Activated T-helper 17 cell treated with anti-CD3 and anti-CD28 coated beads, Interleukin-2, amount 50 U/mL, for 72 hours (primary cell): Measurements from ENCODE around the gene SORCS3. TPM values are rescaled to one million over a fixed set of nuclear protein-coding genes. Genes with fewer than 3 reads are reported as not detected.

Experiments used
- ATAC-seq: fragments of 150-1000 bp; cut with Tn5 transposase; replicated peaks from 2 replicates; pipeline ENCODE4 v1.10.0; 2021; ENCODE audit warnings: mild to moderate bottlenecking, moderate library complexity
- H3K27ac Mint-ChIP-seq: one replicate; pipeline ENCODE4 v1.8.0; 2022; ENCODE audit warnings: mixed read lengths
- H3K27me3 Mint-ChIP-seq: one replicate; pipeline ENCODE4 v1.8.0; 2022; ENCODE audit warnings: mixed read lengths
- H3K36me3 Mint-ChIP-seq: one replicate; pipeline ENCODE4 v1.8.0; 2022; ENCODE audit warnings: low read depth, mild to moderate bottlenecking, mixed read lengths
- H3K4me1 Mint-ChIP-seq: one replicate; pipeline ENCODE4 v1.8.0; 2022; ENCODE audit warnings: mixed read lengths
- H3K4me3 Mint-ChIP-seq: one replicate; pipeline ENCODE4 v1.8.0; 2022; ENCODE audit warnings: mild to moderate bottlenecking, mixed read lengths
- H3K9me3 Mint-ChIP-seq: one replicate; pipeline ENCODE4 v1.8.0; 2022; ENCODE audit warnings: mixed read lengths
- total RNA-seq, 2 donors: library from RNA; stranded (reverse); gene quantifications; one replicate each; pipeline ENCODE4 v1.2.3, GENCODE V29; 2022

SORCS3 gene
- total RNA-seq, 2 donors from 2014 or later, result not detected

- Mint-ChIP-seq H3K36me3 (no peaks in the 10 kb centered on the region), H3K4me3 (no peak overlapping the region), H3K9me3 (no peaks in the 10 kb centered on the region), H3K27me3 (peaks cover 6% of the 10 kb centered on the region), H3K27ac (no peak overlapping the region), H3K4me1 (no peaks in the 10 kb centered on the region)
- ATAC-seq, result no peak
Observed at GRCh38 chr10:104867966-104868598, 227.0 kb downstream of the SORCS3 start.

GRCh38 chr10:104872691-104873090, 231.6 kb downstream of the SORCS3 start:
- no peak overlapping the region for H3K4me3 Mint-ChIP-seq

GRCh38 chr10:104873161-104873560, 232.1 kb downstream of the SORCS3 start:
- no peak overlapping the region for H3K27ac Mint-ChIP-seq
- peaks cover 4% of the 10 kb centered on the region for H3K9me3 Mint-ChIP-seq
- H3K27me3 Mint-ChIP-seq, result peaks cover 9% of the 10 kb centered on the region
- no peaks in the 10 kb centered on the region for H3K4me1 Mint-ChIP-seq
- H3K36me3 Mint-ChIP-seq, result no peaks in the 10 kb centered on the region
- no peak overlapping the region for H3K4me3 Mint-ChIP-seq
- ATAC-seq, result no peak

More at GRCh38 chr10:104872691-104873090, 231.6 kb downstream of the SORCS3 start:
- Mint-ChIP-seq H3K36me3 (no peaks in the 10 kb centered on the region), H3K27ac (no peak overlapping the region), H3K4me1 (no peaks in the 10 kb centered on the region), H3K9me3 (peaks cover 4% of the 10 kb centered on the region), H3K27me3 (peaks cover 9% of the 10 kb centered on the region)
- no peak for ATAC-seq

GRCh38 chr10:104875561-104875960, 234.5 kb downstream of the SORCS3 start:
- Mint-ChIP-seq H3K36me3 (no peaks in the 10 kb centered on the region), H3K4me1 (no peaks in the 10 kb centered on the region), H3K9me3 (peaks cover 4% of the 10 kb centered on the region), H3K27me3 (peaks cover 9% of the 10 kb centered on the region), H3K4me3 (no peak overlapping the region), H3K27ac (no peak overlapping the region)
- no peak for ATAC-seq

GRCh38 chr10:104880624-104881398, 239.7 kb downstream of the SORCS3 start:
- H3K4me3 Mint-ChIP-seq, result no peak overlapping the region
- no peaks in the 10 kb centered on the region for H3K4me1 Mint-ChIP-seq
- peaks cover 2% of the 10 kb centered on the region for H3K27me3 Mint-ChIP-seq
- no peak overlapping the region for H3K27ac Mint-ChIP-seq
- H3K9me3 Mint-ChIP-seq, result no peaks in the 10 kb centered on the region
- H3K36me3 Mint-ChIP-seq, result no peaks in the 10 kb centered on the region
- ATAC-seq, result no peak

GRCh38 chr10:104881740-104882139, 240.7 kb downstream of the SORCS3 start:
- H3K36me3 Mint-ChIP-seq, result no peaks in the 10 kb centered on the region
- H3K27me3 Mint-ChIP-seq, result peaks cover 2% of the 10 kb centered on the region
- H3K9me3 Mint-ChIP-seq, result no peaks in the 10 kb centered on the region
- no peaks in the 10 kb centered on the region for H3K4me1 Mint-ChIP-seq
- no peak overlapping the region for H3K4me3 Mint-ChIP-seq
- ATAC-seq, result no peak
- H3K27ac Mint-ChIP-seq, result no peak overlapping the region

GRCh38 chr10:104892879-104893617, 252.0 kb downstream of the SORCS3 start:
- Mint-ChIP-seq H3K27me3 (peaks cover 4% of the 10 kb centered on the region), H3K36me3 (no peaks in the 10 kb centered on the region), H3K27ac (no peak overlapping the region), H3K4me1 (no peaks in the 10 kb centered on the region), H3K4me3 (no peak overlapping the region), H3K9me3 (peaks cover 12% of the 10 kb centered on the region)
- no peak for ATAC-seq

GRCh38 chr10:104893701-104894100, 252.6 kb downstream of the SORCS3 start:
- ATAC-seq, result no peak
- no peaks in the 10 kb centered on the region for H3K36me3 Mint-ChIP-seq
- H3K4me3 Mint-ChIP-seq, result no peak overlapping the region
- peaks cover 9% of the 10 kb centered on the region for H3K9me3 Mint-ChIP-seq
- H3K27me3 Mint-ChIP-seq, result peaks cover 4% of the 10 kb centered on the region
- no peak overlapping the region for H3K27ac Mint-ChIP-seq
- no peaks in the 10 kb centered on the region for H3K4me1 Mint-ChIP-seq

GRCh38 chr10:104894681-104895080, 253.6 kb downstream of the SORCS3 start:
- Mint-ChIP-seq H3K36me3 (no peaks in the 10 kb centered on the region), H3K4me1 (no peaks in the 10 kb centered on the region), H3K9me3 (peaks cover 3% of the 10 kb centered on the region), H3K27me3 (peaks cover 4% of the 10 kb centered on the region), H3K27ac (no peak overlapping the region), H3K4me3 (no peak overlapping the region)
- no peak for ATAC-seq

- no peaks in the 10 kb centered on the region for H3K4me1 Mint-ChIP-seq
Observed at GRCh38 chr10:104895541-104895940, 254.5 kb downstream of the SORCS3 start.

GRCh38 chr10:104895981-104896380, 254.9 kb downstream of the SORCS3 start:
- Mint-ChIP-seq H3K4me3 (no peak overlapping the region), H3K36me3 (no peaks in the 10 kb centered on the region), H3K4me1 (no peaks in the 10 kb centered on the region), H3K9me3 (peaks cover 3% of the 10 kb centered on the region), H3K27ac (no peak overlapping the region), H3K27me3 (peaks cover 4% of the 10 kb centered on the region)
- no peak for ATAC-seq

More at GRCh38 chr10:104895541-104895940, 254.5 kb downstream of the SORCS3 start:
- no peak for ATAC-seq
- peaks cover 4% of the 10 kb centered on the region for H3K27me3 Mint-ChIP-seq
- no peak overlapping the region for H3K27ac Mint-ChIP-seq
- H3K9me3 Mint-ChIP-seq, result peaks cover 3% of the 10 kb centered on the region
- H3K4me3 Mint-ChIP-seq, result no peak overlapping the region
- H3K36me3 Mint-ChIP-seq, result no peaks in the 10 kb centered on the region

GRCh38 chr10:104897696-104898095, 256.6 kb downstream of the SORCS3 start:
- H3K4me3 Mint-ChIP-seq, result no peak overlapping the region
- H3K36me3 Mint-ChIP-seq, result no peaks in the 10 kb centered on the region
- ATAC-seq, result no peak
- H3K27me3 Mint-ChIP-seq, result peaks cover 7% of the 10 kb centered on the region
- no peak overlapping the region for H3K27ac Mint-ChIP-seq
- no peaks in the 10 kb centered on the region for H3K4me1 Mint-ChIP-seq
- peaks cover 3% of the 10 kb centered on the region for H3K9me3 Mint-ChIP-seq

GRCh38 chr10:104899779-104900178, 258.7 kb downstream of the SORCS3 start:
- no peaks in the 10 kb centered on the region for H3K36me3 Mint-ChIP-seq
- ATAC-seq, result no peak

GRCh38 chr10:104903433-104903832, 262.3 kb downstream of the SORCS3 start:
- Mint-ChIP-seq H3K27ac (no peak overlapping the region), H3K27me3 (peaks cover 10% of the 10 kb centered on the region), H3K9me3 (no peaks in the 10 kb centered on the region), H3K36me3 (no peaks in the 10 kb centered on the region), H3K4me1 (no peaks in the 10 kb centered on the region), H3K4me3 (no peak overlapping the region)
- ATAC-seq, result no peak

More at GRCh38 chr10:104899779-104900178, 258.7 kb downstream of the SORCS3 start:
- Mint-ChIP-seq H3K4me1 (no peaks in the 10 kb centered on the region), H3K4me3 (no peak overlapping the region), H3K27me3 (peaks cover 11% of the 10 kb centered on the region), H3K27ac (no peak overlapping the region), H3K9me3 (no peaks in the 10 kb centered on the region)
